Stimulated activated naive B cell treated with anti-CD40 and anti-IgM and Interleukin-4, amounts not matched to agents 10 μg/mL and 1 μg/mL and 100 μg/mL, for 72 hours (primary cell): ENCODE results near the gene ADIPOR2.

Source experiments
- ATAC-seq, 2 donors: fragments of 150-1000 bp; cut with Tn5 transposase; replicated peaks; 2 replicates each; pipeline ENCODE4 v1.10.0; 2021; ENCODE audit warnings: moderate library complexity in 1 of 2
- DNase-seq: peaks from one replicate; pipeline ENCODE4 v3.0.0; 2021
- H3K27ac Mint-ChIP-seq: one replicate; pipeline ENCODE4 v1.8.0; 2022; ENCODE audit warnings: mild to moderate bottlenecking, mixed read lengths
- H3K27me3 Mint-ChIP-seq, 2 donors: one replicate each; pipeline ENCODE4 v1.8.0; 2022; ENCODE audit warnings: mixed read lengths in 2 of 2
- H3K36me3 Mint-ChIP-seq, 2 donors: one replicate each; pipeline ENCODE4 v1.8.0; 2022; ENCODE audit warnings: mixed read lengths in 2 of 2, mild to moderate bottlenecking in 1 of 2
- H3K4me1 Mint-ChIP-seq, 2 donors: one replicate each; pipeline ENCODE4 v1.8.0; 2022; ENCODE audit warnings: mixed read lengths in 2 of 2, mild to moderate bottlenecking in 1 of 2
- H3K4me3 Mint-ChIP-seq, 2 donors: one replicate each; pipeline ENCODE4 v1.8.0; 2022; ENCODE audit warnings: mild to moderate bottlenecking in 2 of 2, mixed read lengths in 2 of 2, moderate library complexity in 1 of 2
- H3K9me3 Mint-ChIP-seq, 2 donors: one replicate each; pipeline ENCODE4 v1.8.0; 2022; ENCODE audit warnings: mixed read lengths in 2 of 2, mild to moderate bottlenecking in 1 of 2

Gene ADIPOR2

DNA sequence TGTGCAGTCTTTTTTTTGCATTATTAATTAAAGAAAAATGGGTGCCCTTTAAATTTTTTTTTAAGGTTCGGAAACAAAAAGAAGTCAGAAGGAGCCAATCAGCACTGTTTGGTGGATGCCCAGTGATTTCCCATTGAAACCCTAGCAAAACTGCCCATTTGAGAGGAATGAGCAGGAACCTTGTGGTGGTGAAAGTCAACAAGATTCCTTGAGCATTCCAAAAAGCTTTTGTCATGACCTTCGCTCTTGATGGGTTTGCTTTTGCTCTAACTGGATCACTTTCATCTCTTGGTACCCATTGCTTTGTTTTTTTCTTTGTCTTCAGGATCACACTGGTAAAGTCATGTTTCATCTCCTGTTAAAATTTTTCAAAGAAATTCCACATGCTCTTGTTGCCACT is 54.1 kb downstream of the ADIPOR2 start:
- H3K27me3 Mint-ChIP-seq, result no peaks in the 10 kb centered on the region
- H3K4me1 Mint-ChIP-seq, result peaks cover 32 to 52% of the 10 kb centered on the region in 2 donors
- peaks cover 45 to 46% of the 10 kb centered on the region in 2 donors for H3K36me3 Mint-ChIP-seq
- no peak overlapping the region for H3K27ac Mint-ChIP-seq
- ATAC-seq (no peak), DNase-seq (no peak)
- H3K4me3 Mint-ChIP-seq, result no peak overlapping the region
- peaks cover 11 to 12% of the 10 kb centered on the region in 2 donors for H3K9me3 Mint-ChIP-seq

GRCh38 chr12:1747609-1748008 is 56.7 kb downstream of the ADIPOR2 start:
- Mint-ChIP-seq H3K4me1 (peaks cover 18 to 37% of the 10 kb centered on the region in 2 donors), H3K9me3 (peaks cover 11 to 12% of the 10 kb centered on the region in 2 donors), H3K27ac (no peak overlapping the region), H3K27me3 (no peaks in the 10 kb centered on the region), H3K36me3 (peaks cover 45 to 49% of the 10 kb centered on the region in 2 donors), H3K4me3 (no peak overlapping the region)
- no peak for ATAC-seq
- DNase-seq, result no peak

GRCh38 chr12:1749019-1749418 is 58.1 kb downstream of the ADIPOR2 start:
- H3K4me1 Mint-ChIP-seq, result peaks cover 18 to 37% of the 10 kb centered on the region in 2 donors
- no peaks in the 10 kb centered on the region for H3K27me3 Mint-ChIP-seq
- peaks cover 11 to 12% of the 10 kb centered on the region in 2 donors for H3K9me3 Mint-ChIP-seq
- H3K4me3 Mint-ChIP-seq, result no peak overlapping the region
- no peak overlapping the region for H3K27ac Mint-ChIP-seq
- peaks cover 42 to 44% of the 10 kb centered on the region in 2 donors for H3K36me3 Mint-ChIP-seq
- ATAC-seq (no peak), DNase-seq (no peak)

DNA sequence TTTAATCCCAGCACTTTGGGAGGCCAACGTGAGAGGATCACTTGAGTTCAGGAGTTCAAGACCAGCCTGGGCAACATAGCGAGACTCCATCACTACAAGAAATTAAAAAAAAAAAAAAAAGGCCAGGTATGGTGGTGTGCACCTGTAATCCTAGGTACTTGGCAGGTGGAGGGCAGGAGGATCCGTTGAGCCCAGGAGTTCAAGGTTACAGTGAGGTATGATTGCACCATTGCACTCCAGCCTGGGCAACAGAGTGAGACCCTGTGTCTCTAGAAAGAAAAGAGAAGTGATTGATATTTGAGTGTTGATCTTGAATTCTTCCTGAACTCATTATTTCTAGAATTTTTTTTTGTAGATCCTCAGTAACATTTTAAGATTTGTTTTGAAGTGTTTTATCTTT is 59.4 kb downstream of the ADIPOR2 start:
- Mint-ChIP-seq H3K27ac (no peak overlapping the region), H3K27me3 (no peaks in the 10 kb centered on the region), H3K4me3 (no peak overlapping the region), H3K36me3 (peaks cover 47 to 49% of the 10 kb centered on the region in 2 donors), H3K9me3 (peaks cover 11 to 12% of the 10 kb centered on the region in 2 donors), H3K4me1 (peaks cover 15 to 33% of the 10 kb centered on the region in 2 donors)
- no peak for DNase-seq
- no peak for ATAC-seq

DNA sequence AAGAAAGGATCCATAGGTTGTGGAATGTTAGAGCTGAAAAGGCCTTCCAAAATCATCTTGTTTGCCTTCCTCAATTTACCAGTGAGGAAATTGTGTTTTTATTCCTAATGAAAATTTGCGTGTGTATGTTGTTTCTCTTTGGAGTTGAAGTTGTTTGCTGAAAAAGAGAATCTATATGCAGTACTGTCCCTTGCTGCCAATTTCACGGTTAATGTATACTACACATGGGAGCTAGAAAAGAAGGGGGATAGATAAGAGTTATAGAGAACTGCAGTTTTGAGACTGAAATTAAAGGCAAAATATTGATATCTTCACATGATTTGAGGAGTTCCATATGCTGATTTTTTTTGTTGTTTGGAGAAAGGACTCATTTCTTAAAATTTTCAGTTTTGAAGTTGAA is 67.5 kb downstream of the ADIPOR2 start:
- H3K4me1 Mint-ChIP-seq, result peaks cover 3 to 13% of the 10 kb centered on the region in 2 donors
- peaks cover 38 to 57% of the 10 kb centered on the region in 2 donors for H3K36me3 Mint-ChIP-seq
- H3K9me3 Mint-ChIP-seq, result peaks cover 0 to 3% of the 10 kb centered on the region in 2 donors
- H3K27me3 Mint-ChIP-seq, result no peaks in the 10 kb centered on the region
- no peak overlapping the region for H3K27ac Mint-ChIP-seq
- ATAC-seq (no peak), DNase-seq (no peak)
- no peak overlapping the region for H3K4me3 Mint-ChIP-seq

GRCh38 chr12:1758887-1759286 is 68.0 kb downstream of the ADIPOR2 start:
- no peak for DNase-seq
- Mint-ChIP-seq H3K4me1 (peaks cover 3 to 13% of the 10 kb centered on the region in 2 donors), H3K27ac (no peak overlapping the region), H3K36me3 (peaks cover 38 to 57% of the 10 kb centered on the region in 2 donors), H3K9me3 (peaks cover 0 to 3% of the 10 kb centered on the region in 2 donors), H3K27me3 (no peaks in the 10 kb centered on the region), H3K4me3 (no peak overlapping the region)
- ATAC-seq, result no peak

DNA sequence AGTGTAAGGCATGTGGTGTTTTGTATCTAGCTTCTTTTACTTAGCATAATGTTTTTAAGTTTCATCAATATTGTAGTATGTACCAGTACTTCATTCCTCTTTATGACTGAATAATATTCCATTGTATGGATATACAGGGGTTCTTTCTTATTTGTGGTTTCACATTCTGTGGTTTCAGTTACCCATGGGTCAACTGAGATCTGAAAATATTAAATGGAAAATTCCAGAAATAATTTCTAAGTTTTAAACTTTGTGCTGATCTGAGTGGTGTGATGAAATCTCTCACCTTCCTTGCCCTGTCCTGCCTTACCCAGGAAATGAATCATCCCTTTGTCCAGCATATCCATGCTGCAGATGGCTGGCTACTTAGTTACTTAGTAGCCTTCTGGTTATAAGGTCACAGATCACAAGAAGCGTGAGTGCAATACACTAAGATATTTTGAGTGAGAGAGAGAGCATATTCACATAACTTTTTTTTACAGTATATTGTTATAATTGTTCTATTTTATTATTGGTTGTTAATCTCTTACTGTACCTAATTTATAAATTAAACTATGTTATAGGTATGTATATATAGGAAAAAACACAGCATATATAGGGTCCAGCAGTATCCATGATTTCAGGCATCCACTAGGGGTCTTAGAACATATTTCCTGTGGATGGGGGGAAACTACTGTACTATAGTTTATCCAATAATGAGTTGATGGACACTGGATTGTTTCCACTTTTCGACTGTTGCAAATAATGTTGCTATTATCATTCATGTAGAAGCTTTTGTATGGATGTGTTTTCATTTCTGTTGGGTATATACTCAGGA is 69.9 kb downstream of the ADIPOR2 start:
- DNase-seq (no peak), ATAC-seq (no peak)
- no peak overlapping the region for H3K4me3 Mint-ChIP-seq
- peaks cover 28 to 48% of the 10 kb centered on the region in 2 donors for H3K36me3 Mint-ChIP-seq
- H3K9me3 Mint-ChIP-seq, result peaks cover 0 to 3% of the 10 kb centered on the region in 2 donors
- H3K27ac Mint-ChIP-seq, result no peak overlapping the region
- H3K4me1 Mint-ChIP-seq, result peaks cover 5 to 13% of the 10 kb centered on the region in 2 donors
- H3K27me3 Mint-ChIP-seq, result no peaks in the 10 kb centered on the region

- H3K36me3 Mint-ChIP-seq, result peaks cover 22 to 44% of the 10 kb centered on the region in 2 donors
- H3K4me3 Mint-ChIP-seq, result no peak overlapping the region
- no peak for DNase-seq
- no peak for ATAC-seq
- H3K9me3 Mint-ChIP-seq, result peaks cover 0 to 3% of the 10 kb centered on the region in 2 donors
- peaks cover 5 to 13% of the 10 kb centered on the region in 2 donors for H3K4me1 Mint-ChIP-seq
- H3K27me3 Mint-ChIP-seq, result no peaks in the 10 kb centered on the region
- H3K27ac Mint-ChIP-seq, result no peak overlapping the region
Measured at GRCh38 chr12:1761857-1762256, 71.0 kb downstream of the ADIPOR2 start.

- Mint-ChIP-seq H3K4me1 (peaks cover 5 to 13% of the 10 kb centered on the region in 2 donors), H3K36me3 (peaks cover 16 to 37% of the 10 kb centered on the region in 2 donors), H3K9me3 (peaks cover 0 to 3% of the 10 kb centered on the region in 2 donors), H3K4me3 (no peak overlapping the region), H3K27me3 (no peaks in the 10 kb centered on the region), H3K27ac (no peak overlapping the region)
- no peak for ATAC-seq
- no peak for DNase-seq
Measured at GRCh38 chr12:1763153-1763552, 72.3 kb downstream of the ADIPOR2 start.

- H3K4me1 Mint-ChIP-seq, result peaks cover 3 to 10% of the 10 kb centered on the region in 2 donors
- DNase-seq (no peak), ATAC-seq (no peak)
- no peaks in the 10 kb centered on the region for H3K27me3 Mint-ChIP-seq
- H3K36me3 Mint-ChIP-seq, result peaks cover 5 to 25% of the 10 kb centered on the region in 2 donors
- no peak overlapping the region for H3K4me3 Mint-ChIP-seq
- peak overlapping the region; percentile 39 for H3K27ac Mint-ChIP-seq
- no peaks in the 10 kb centered on the region for H3K9me3 Mint-ChIP-seq
Measured at GRCh38 chr12:1766110-1766509, 75.2 kb downstream of the ADIPOR2 start.

- no peaks in the 10 kb centered on the region for H3K9me3 Mint-ChIP-seq
- H3K4me3 Mint-ChIP-seq, result no peak overlapping the region
- no peak for ATAC-seq
- peaks cover 5 to 23% of the 10 kb centered on the region in 2 donors for H3K36me3 Mint-ChIP-seq
- DNase-seq, result no peak
- no peak overlapping the region for H3K27ac Mint-ChIP-seq
- peaks cover 3 to 7% of the 10 kb centered on the region in 2 donors for H3K4me1 Mint-ChIP-seq
- no peaks in the 10 kb centered on the region for H3K27me3 Mint-ChIP-seq
Measured at GRCh38 chr12:1767407-1768090, 76.7 kb downstream of the ADIPOR2 start.

DNA sequence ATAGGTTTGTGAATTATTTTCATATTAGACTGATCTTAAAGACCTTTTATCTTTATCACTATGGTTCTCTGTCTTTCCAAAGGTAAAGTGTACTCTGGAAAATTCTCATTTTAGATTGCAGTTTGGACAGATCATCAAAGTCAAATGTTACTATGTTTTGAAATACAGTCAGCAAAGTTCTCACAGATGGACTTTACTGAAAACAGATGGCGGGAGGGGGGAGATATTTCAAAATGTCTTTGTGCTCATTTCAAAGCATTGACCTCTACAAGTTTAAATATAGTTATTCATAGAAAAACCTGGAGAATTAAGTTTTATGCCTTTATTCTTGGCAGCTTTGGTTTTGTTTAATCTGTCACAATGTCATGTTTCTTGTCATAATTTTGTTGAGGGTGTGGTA is 77.7 kb downstream of the ADIPOR2 start:
- no peak for ATAC-seq
- Mint-ChIP-seq H3K4me3 (no peak overlapping the region), H3K9me3 (no peaks in the 10 kb centered on the region), H3K4me1 (peaks cover 3 to 7% of the 10 kb centered on the region in 2 donors), H3K27me3 (no peaks in the 10 kb centered on the region), H3K27ac (no peak overlapping the region), H3K36me3 (peaks cover 6 to 29% of the 10 kb centered on the region in 2 donors)
- no peak for DNase-seq

DNA sequence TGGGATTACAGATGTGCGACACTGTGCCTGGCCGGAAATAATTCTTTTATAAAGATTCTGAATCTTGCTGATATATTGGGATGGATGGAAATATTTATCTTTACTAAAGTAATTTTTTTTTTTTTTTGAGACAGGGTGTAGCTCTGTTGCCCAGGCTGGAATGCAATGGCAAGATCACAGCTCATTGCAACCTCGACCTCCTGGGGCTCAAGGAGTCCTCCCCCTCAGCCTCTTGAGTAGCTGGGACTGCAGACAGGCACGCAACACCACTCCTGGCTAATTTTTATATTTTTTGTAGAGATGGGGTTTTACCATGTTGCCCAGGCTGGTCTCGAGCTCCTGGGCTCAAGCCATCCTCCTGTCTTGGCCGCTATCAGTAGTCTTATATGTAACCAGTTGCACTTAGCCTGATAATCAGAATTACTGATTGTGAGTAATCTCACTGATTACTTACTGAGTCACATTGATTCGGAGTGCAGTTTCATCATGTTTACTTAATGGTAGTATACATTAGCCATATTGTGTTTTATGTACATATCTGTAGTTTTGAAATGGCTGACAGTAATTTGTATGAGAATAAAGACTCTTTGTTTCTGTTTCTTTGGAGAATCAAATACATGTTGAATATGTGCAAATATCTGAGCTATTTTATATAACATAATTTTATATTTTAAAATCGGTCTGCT is 79.1 kb downstream of the ADIPOR2 start:
- Mint-ChIP-seq H3K4me3 (no peak overlapping the region), H3K4me1 (peaks cover 4 to 7% of the 10 kb centered on the region in 2 donors), H3K36me3 (peaks cover 7 to 37% of the 10 kb centered on the region in 2 donors), H3K27me3 (no peaks in the 10 kb centered on the region), H3K27ac (no peak overlapping the region), H3K9me3 (no peaks in the 10 kb centered on the region)
- ATAC-seq (no peak), DNase-seq (no peak)

DNA sequence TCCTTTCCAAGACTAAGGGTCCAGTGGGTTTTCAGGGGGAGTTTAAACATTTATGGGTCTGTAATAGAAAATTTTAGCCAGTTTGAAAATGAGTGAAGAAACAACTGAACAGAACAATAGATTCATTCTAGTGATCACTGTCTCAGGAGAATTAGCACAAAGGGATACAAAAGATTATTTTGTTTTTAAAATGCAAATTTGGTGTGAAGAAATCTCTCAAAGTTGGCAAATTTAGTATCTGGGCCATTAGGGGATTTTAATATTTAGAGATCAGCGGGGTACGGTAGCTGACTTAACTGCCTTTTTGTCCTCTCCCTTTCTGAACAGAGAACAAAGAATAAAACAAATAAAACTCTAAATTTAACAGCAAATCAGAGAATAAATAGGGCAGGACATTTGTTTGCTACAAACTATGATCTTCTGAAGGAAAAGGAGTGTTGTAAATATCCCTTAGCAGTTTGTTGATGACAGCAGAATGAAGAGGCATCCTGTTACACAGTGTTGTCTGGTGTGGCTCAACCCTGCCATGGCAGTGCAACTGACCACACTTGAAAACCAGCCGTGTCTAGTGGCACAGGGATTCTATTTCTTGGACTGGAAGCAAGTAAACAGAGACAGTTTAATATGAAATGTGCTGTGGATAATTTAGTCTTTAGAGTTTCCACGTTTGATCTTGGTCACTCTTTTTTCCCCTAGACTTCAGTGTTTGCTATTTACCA is 83.2 kb downstream of the ADIPOR2 start:
- Mint-ChIP-seq H3K27me3 (no peaks in the 10 kb centered on the region), H3K36me3 (peaks cover 24 to 45% of the 10 kb centered on the region in 2 donors), H3K4me1 (peaks cover 11 to 14% of the 10 kb centered on the region in 2 donors), H3K4me3 (no peak overlapping the region), H3K9me3 (no peaks in the 10 kb centered on the region), H3K27ac (no peak overlapping the region)
- ATAC-seq, result no peak
- no peak for DNase-seq
